Measurements from ENCODE around the gene BEAN1. TPM values are rescaled to one million over a fixed set of nuclear protein-coding genes. Genes with fewer than 3 reads are reported as not detected.

BEAN1 gene
- total RNA-seq, 1 experiment from 2014 or later: 0.24 TPM

DNA sequence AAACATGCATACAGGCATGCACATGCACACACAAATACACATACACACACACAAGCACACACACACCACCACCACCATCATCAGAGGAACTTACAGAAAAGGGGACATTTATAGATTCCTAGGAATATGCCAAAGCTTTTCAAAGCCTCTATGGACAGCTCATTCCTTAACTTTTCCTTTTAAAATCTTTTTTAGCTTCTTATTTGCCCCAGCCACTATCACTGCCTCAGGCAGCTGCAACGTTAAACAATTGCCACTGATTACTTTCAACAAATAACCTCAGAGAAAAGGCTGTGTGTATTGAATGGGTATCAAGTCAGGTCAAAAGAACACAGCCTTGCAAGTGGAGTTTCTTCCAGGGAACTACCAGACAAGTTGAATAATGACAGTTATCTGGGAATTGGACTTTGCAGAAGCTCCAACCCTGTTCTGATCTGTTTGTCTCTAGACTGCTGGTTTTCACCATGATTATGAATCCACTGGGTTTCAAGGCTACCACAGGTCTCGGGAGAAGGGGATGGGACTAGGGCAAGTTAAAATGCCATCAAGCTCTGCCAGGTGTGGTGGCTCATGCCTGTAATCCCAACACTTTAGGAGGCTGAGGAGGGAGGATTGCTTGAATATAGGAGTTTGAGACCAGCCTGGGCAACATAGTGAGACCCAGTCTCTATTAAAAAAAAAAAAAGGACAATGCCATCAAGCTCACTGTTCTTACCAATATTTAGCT, 21.9 kb upstream of the BEAN1 start:
- Histone ChIP-seq H4K8ac (replicated peaks; ENCODE audit: insufficient read length, low read depth, low read length) (no peak overlapping the region), H3K4me2 (ENCODE audit: insufficient read depth, insufficient read length, low read length) (no peak overlapping the region), H2BK12ac (ENCODE audit: insufficient read length, low read depth, low read length) (no peak overlapping the region), H2BK15ac (ENCODE audit: low read depth, low read length) (no peak overlapping the region), H3K4me1 (ENCODE audit: insufficient read depth, low read length) (peaks cover 3% of the 10 kb centered on the region), H4K20me1 (ENCODE audit: control insufficient read depth, insufficient read depth, insufficient read length) (no peaks in the 10 kb centered on the region), H3K9me3 (ENCODE audit: control insufficient read depth, low read depth, low read length) (no peaks in the 10 kb centered on the region), H3K9ac (ENCODE audit: extremely low read depth, insufficient read length, low read length) (no peak overlapping the region), H2AFZ (ENCODE audit: low read length) (no peak overlapping the region), H3K4ac (ENCODE audit: low read depth, low read length) (no peak overlapping the region), H3T11ph (ENCODE audit: low read length) (no peak overlapping the region), H3K14ac (ENCODE audit: insufficient read depth, low read length) (no peak overlapping the region), H3K27ac (ENCODE audit: insufficient read length, low read depth, low read length) (no peak overlapping the region), H2AK5ac (ENCODE audit: insufficient read length, low read length) (no peak overlapping the region), H4K5ac (ENCODE audit: insufficient read length, low read depth, low read length) (no peak overlapping the region), H3K56ac (ENCODE audit: insufficient read length, low read depth, low read length) (no peak overlapping the region), H2BK120ac (ENCODE audit: low read depth, low read length, poor library complexity, severe bottlenecking) (no peak overlapping the region), H2BK5ac (ENCODE audit: insufficient read length, low read length) (no peak overlapping the region), H2BK20ac (ENCODE audit: low read depth, low read length, poor library complexity, severe bottlenecking) (no peak overlapping the region), H3K23ac (ENCODE audit: insufficient read length, low read depth, low read length) (no peak overlapping the region), H3K18ac (ENCODE audit: insufficient read length, low read depth, low read length) (no peak overlapping the region), H3K79me1 (ENCODE audit: insufficient read depth, low read depth, low read length, poor library complexity, severe bottlenecking) (no peaks in the 10 kb centered on the region), H3K27me3 (ENCODE audit: insufficient read depth, low read length) (no peaks in the 10 kb centered on the region), H3K79me2 (ENCODE audit: insufficient read depth, low read length) (no peaks in the 10 kb centered on the region), H3K23me2 (ENCODE audit: insufficient read length, low read depth, low read length, poor library complexity, severe bottlenecking) (peaks cover 4% of the 10 kb centered on the region), H4K91ac (ENCODE audit: insufficient read length, low read depth, low read length) (no peak overlapping the region)
- peaks cover 5 to 6% of the 10 kb centered on the region in 2 experiments; a peak in 3 of 5 replicates for H3K9me3 Mint-ChIP-seq
- TF ChIP-seq, protein P1, sequence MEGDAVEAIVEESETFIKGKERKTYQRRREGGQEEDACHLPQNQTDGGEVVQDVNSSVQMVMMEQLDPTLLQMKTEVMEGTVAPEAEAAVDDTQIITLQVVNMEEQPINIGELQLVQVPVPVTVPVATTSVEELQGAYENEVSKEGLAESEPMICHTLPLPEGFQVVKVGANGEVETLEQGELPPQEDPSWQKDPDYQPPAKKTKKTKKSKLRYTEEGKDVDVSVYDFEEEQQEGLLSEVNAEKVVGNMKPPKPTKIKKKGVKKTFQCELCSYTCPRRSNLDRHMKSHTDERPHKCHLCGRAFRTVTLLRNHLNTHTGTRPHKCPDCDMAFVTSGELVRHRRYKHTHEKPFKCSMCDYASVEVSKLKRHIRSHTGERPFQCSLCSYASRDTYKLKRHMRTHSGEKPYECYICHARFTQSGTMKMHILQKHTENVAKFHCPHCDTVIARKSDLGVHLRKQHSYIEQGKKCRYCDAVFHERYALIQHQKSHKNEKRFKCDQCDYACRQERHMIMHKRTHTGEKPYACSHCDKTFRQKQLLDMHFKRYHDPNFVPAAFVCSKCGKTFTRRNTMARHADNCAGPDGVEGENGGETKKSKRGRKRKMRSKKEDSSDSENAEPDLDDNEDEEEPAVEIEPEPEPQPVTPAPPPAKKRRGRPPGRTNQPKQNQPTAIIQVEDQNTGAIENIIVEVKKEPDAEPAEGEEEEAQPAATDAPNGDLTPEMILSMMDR (conservative IDR thresholded peaks at IDR 0.05): no peak
- peaks cover 27% of the 10 kb centered on the region for H3K27me3 Mint-ChIP-seq (ENCODE audit: low read depth)
- H3K4me1 Mint-ChIP-seq: peaks cover 19 to 27% of the 10 kb centered on the region in 2 experiments
- no peak overlapping the region; a peak in 1 of 5 replicates for H3K4me3 Mint-ChIP-seq
- no peak overlapping the region for H3K27ac Mint-ChIP-seq
- H3K36me3 Mint-ChIP-seq (ENCODE audit: insufficient read depth in 1 of 3, low read depth in 3 of 3): no peaks in the 10 kb centered on the region; a peak in 1 of 7 replicates
- no CpG with 5 or more reads among the region's 2 CpGs for WGBS (ENCODE audit: extremely low coverage, insufficient read length, low lambda C conversion rate)
- no peak for DNase-seq
